Activated T-cell treated with anti-CD3 and anti-CD28 coated beads, Interleukin-2, amount 50 U/mL, for 24 hours (primary cell): ENCODE data around the gene GTF2A1.

Experiments used
- DNase-seq: peaks from one replicate; pipeline ENCODE4 v3.0.0-alpha.2; 2020
- H3K27ac Mint-ChIP-seq: 2 replicates; pipeline ENCODE4 v1.8.0; 2020; ENCODE audit warnings: mild to moderate bottlenecking, mixed read lengths
- H3K27me3 Mint-ChIP-seq: 2 replicates; pipeline ENCODE4 v1.8.0; 2020; ENCODE audit warnings: mixed read lengths
- H3K36me3 Mint-ChIP-seq: 2 replicates; pipeline ENCODE4 v1.8.0; 2020; ENCODE audit warnings: low read depth, mixed read lengths
- H3K4me1 Mint-ChIP-seq: 2 replicates; pipeline ENCODE4 v1.8.0; 2020; ENCODE audit warnings: low read depth, mixed read lengths
- H3K4me3 Mint-ChIP-seq: 2 replicates; pipeline ENCODE4 v1.8.0; 2020; ENCODE audit warnings: mild to moderate bottlenecking, moderate library complexity, mixed read lengths
- H3K9me3 Mint-ChIP-seq: 2 replicates; pipeline ENCODE4 v1.8.0; 2020; ENCODE audit warnings: mixed read lengths

GTF2A1 gene

DNA sequence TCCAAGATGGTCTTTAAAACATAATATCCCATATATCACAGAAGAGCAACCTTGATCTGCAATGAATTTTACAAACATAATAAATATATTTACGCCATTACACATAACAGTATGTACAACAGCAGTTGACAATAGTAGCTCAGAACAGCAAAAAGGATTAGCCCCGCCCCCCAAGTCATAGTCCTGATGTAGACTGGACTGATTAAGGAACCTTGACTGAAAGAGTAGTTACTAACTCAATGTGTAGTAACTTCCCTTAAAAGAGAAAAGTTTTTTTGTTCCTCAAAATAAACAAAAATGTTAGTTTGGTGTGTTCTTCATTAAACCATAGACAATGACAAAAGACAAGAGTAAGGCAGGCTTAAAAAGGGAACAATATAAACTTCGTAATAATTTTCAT is 44.5 kb downstream of the GTF2A1 start:
- Mint-ChIP-seq H3K4me3 (no peak overlapping the region), H3K4me1 (peaks cover 12% of the 10 kb centered on the region), H3K27me3 (no peaks in the 10 kb centered on the region), H3K27ac (no peak overlapping the region), H3K9me3 (no peaks in the 10 kb centered on the region), H3K36me3 (peaks cover 37% of the 10 kb centered on the region)
- no peak for DNase-seq

DNA sequence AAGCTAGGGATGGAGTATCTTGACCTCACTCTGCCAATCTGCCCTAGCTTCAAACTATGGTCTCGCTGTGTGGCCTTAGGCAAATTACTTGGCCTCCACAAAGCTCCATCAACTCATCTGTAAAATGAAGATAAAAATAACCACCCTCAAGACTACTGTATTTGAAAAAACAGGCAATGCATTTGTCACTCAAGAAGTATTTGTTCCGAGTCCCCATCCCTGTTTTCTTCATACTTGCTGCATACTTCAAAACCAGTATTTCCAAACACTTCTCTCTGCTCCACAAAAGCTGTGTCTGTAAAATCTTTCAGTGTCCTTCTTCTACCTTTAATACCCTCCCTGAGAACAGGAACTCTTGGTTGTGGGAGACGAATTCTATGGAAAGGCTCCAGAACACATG is 47.9 kb downstream of the GTF2A1 start:
- Mint-ChIP-seq H3K4me1 (peaks cover 28% of the 10 kb centered on the region), H3K4me3 (no peak overlapping the region), H3K9me3 (no peaks in the 10 kb centered on the region), H3K27me3 (no peaks in the 10 kb centered on the region), H3K36me3 (peaks cover 12% of the 10 kb centered on the region), H3K27ac (no peak overlapping the region)
- no peak for DNase-seq

- DNase-seq, result no peak
- Mint-ChIP-seq H3K36me3 (peaks cover 7% of the 10 kb centered on the region), H3K4me3 (no peak overlapping the region), H3K27ac (no peak overlapping the region), H3K9me3 (no peaks in the 10 kb centered on the region), H3K27me3 (no peaks in the 10 kb centered on the region), H3K4me1 (peaks cover 25% of the 10 kb centered on the region)
These were observed 48.4 kb downstream of the GTF2A1 start for GRCh38 chr14:81172353-81172752.

- no peak for DNase-seq
- Mint-ChIP-seq H3K27me3 (no peaks in the 10 kb centered on the region), H3K9me3 (no peaks in the 10 kb centered on the region), H3K4me1 (peaks cover 23% of the 10 kb centered on the region), H3K27ac (peak overlapping the region; percentile 97), H3K36me3 (peaks cover 4% of the 10 kb centered on the region), H3K4me3 (peak overlapping the region; percentile 87)
These were observed 49.9 kb downstream of the GTF2A1 start for GRCh38 chr14:81170829-81171195.

GRCh38 chr14:81170104-81170828 is 50.5 kb downstream of the GTF2A1 start:
- peaks cover 24% of the 10 kb centered on the region for H3K4me1 Mint-ChIP-seq
- H3K9me3 Mint-ChIP-seq, result no peaks in the 10 kb centered on the region
- H3K4me3 Mint-ChIP-seq, result peak overlapping the region; percentile 87
- H3K27ac Mint-ChIP-seq, result peak overlapping the region; percentile 97
- peak; percentile 93 for DNase-seq
- no peaks in the 10 kb centered on the region for H3K27me3 Mint-ChIP-seq
- peaks cover 4% of the 10 kb centered on the region for H3K36me3 Mint-ChIP-seq

DNA sequence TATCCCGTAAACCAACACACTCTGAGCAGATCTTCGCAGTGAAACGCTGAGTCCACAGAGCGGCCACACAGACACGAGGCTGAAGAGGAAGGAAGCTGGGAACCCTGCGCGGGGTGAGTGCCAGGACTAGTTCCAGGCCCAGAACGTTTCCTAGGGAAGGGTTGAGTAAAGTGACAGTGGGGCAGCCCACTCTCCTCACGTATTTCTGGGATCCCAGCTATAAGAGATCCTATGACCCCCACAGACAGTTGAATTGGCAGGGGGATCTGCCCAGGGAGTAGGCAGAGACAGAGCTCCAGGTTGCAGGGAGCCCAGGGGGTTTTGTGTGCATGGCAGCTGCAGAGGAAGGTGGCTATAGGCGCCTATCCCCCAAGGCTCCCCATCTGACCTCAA is 51.1 kb downstream of the GTF2A1 start:
- H3K4me1 Mint-ChIP-seq, result peaks cover 28% of the 10 kb centered on the region
- H3K36me3 Mint-ChIP-seq, result peaks cover under 1% of the 10 kb centered on the region
- no peaks in the 10 kb centered on the region for H3K9me3 Mint-ChIP-seq
- no peak for DNase-seq
- no peaks in the 10 kb centered on the region for H3K27me3 Mint-ChIP-seq
- peak overlapping the region; percentile 87 for H3K4me3 Mint-ChIP-seq
- peak overlapping the region; percentile 97 for H3K27ac Mint-ChIP-seq

- Mint-ChIP-seq H3K4me1 (peaks cover 31% of the 10 kb centered on the region), H3K27me3 (no peaks in the 10 kb centered on the region), H3K36me3 (no peaks in the 10 kb centered on the region), H3K9me3 (no peaks in the 10 kb centered on the region), H3K4me3 (peak overlapping the region; percentile 87), H3K27ac (peak overlapping the region; percentile 97)
- DNase-seq, result no peak
These were observed 51.5 kb downstream of the GTF2A1 start for GRCh38 chr14:81169267-81169666.

DNA sequence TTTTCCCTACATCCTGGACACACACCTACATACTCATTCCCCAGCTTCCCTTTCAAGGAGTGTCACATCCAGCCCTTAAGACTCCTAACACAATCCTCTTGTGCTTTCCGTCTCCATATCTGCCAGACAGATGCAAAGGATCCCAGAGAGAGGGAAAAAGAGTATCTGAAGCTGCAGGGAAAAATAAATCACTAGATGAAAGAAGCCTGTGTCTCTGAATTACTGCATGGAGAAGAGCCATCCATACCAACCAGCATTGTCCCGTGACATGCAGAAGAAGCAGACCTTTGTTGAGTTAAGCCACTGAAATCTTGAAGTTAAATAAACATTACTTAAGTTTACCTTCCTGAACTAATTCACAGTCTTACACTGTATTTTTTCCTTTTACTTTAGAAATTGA is 54.6 kb downstream of the GTF2A1 start:
- Mint-ChIP-seq H3K4me3 (no peak overlapping the region), H3K36me3 (no peaks in the 10 kb centered on the region), H3K4me1 (peaks cover 38% of the 10 kb centered on the region), H3K9me3 (no peaks in the 10 kb centered on the region), H3K27ac (no peak overlapping the region), H3K27me3 (no peaks in the 10 kb centered on the region)
- no peak for DNase-seq

DNA sequence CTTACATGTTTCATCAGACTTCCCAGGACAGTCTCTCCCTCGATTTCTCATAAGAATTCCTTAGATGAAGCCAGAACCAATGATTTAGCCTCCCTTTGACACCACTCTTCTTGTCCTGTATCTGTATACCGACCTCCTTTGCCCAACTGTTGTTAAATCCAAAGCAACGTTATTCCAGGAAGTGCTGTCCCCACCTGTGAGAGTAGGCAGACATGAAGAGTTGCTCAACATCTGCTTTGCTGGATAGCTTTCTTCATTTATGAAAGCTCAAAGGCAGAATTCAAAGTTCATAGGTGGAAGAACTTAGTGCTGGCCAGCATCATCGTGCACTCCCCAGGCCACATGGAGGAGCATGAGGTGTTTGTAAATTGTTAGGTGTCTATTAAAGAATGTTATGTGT is 55.6 kb downstream of the GTF2A1 start:
- no peak for DNase-seq
- Mint-ChIP-seq H3K9me3 (no peaks in the 10 kb centered on the region), H3K4me3 (no peak overlapping the region), H3K27ac (peak overlapping the region; percentile 10), H3K36me3 (no peaks in the 10 kb centered on the region), H3K4me1 (peaks cover 30% of the 10 kb centered on the region), H3K27me3 (no peaks in the 10 kb centered on the region)

DNA sequence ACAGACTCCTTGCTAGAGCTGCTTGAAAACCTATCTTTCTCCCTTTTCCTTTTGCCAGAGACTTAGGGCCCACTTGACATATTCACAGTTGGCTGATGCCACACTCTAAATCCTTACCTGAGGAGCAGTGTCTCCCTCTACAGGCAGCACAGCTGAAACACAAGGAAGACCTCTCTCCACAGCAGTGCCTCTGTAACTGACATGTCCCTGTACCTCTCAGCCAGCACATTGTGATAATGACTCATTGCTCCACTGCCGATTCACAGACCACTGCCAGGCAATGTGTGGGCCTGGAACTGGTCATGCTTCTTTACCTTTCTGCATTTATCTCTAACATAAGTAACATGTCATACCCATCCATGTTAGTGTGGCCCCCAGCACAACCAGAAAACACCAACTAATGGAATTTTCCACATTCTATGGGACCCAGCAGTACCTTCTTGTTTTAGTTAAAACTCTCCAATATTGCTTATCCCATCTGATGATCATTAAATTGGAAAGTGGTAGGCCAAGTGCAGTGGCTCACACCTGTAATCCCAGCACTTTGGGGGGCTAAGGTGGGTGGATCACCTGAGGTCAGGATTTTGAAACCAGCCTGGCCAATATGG is 56.5 kb downstream of the GTF2A1 start:
- peak; percentile 52 for DNase-seq
- peak overlapping the region; percentile 51 for H3K27ac Mint-ChIP-seq

DNA sequence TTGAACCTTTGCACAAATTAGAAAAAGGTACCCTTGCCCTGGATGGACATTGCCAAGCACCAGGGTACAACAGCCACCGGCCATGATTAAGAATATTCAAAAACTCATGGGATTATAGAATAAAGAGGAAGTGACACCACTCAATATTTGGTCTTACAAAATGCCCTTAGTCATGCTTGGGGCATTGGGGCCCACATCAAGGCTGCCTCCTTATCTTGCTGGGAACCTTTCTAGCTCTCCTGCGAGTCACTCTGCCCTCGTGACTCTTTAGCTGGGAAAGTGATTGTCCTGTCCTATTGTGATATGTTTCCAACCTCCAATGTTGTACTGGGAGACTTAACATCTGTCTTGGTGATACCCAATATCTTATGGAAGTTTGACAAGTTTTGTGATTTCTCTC is 57.8 kb downstream of the GTF2A1 start:
- no peaks in the 10 kb centered on the region for H3K36me3 Mint-ChIP-seq
- H3K9me3 Mint-ChIP-seq, result no peaks in the 10 kb centered on the region
- H3K4me3 Mint-ChIP-seq, result no peak overlapping the region
- no peak for DNase-seq
- no peaks in the 10 kb centered on the region for H3K27me3 Mint-ChIP-seq
- H3K27ac Mint-ChIP-seq, result no peak overlapping the region
- peaks cover 18% of the 10 kb centered on the region for H3K4me1 Mint-ChIP-seq

More for the DNA sequence above, 56.5 kb downstream of the GTF2A1 start:
- H3K4me3 Mint-ChIP-seq, result no peak overlapping the region
- no peaks in the 10 kb centered on the region for H3K9me3 Mint-ChIP-seq
- H3K27me3 Mint-ChIP-seq, result no peaks in the 10 kb centered on the region
- no peaks in the 10 kb centered on the region for H3K36me3 Mint-ChIP-seq
- peaks cover 21% of the 10 kb centered on the region for H3K4me1 Mint-ChIP-seq

- DNase-seq, result no peak
- Mint-ChIP-seq H3K27me3 (no peaks in the 10 kb centered on the region), H3K36me3 (no peaks in the 10 kb centered on the region), H3K4me3 (no peak overlapping the region), H3K9me3 (no peaks in the 10 kb centered on the region), H3K4me1 (peaks cover 18% of the 10 kb centered on the region), H3K27ac (no peak overlapping the region)
These were observed 59.0 kb downstream of the GTF2A1 start for GRCh38 chr14:81161749-81162148.

DNA sequence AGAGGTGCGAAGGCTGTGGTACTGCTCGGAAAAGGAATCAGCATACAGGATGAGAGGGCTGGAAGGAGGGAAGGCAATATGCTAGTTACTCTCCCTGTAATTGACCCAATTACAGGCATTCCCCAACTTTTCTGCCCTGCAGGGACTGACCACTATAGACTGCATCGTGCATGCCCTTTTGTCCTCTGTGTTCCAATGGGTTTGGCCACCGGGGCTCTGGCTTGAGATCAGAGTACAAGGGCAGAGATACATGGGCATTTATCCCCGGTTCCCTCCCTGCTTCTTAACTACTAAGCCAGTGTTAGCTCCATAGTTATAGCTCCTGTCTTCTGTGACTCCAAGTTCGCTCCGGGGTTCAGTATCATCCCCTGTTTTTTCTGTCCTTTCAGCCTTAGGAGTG is 59.7 kb downstream of the GTF2A1 start:
- H3K4me1 Mint-ChIP-seq, result peaks cover 18% of the 10 kb centered on the region
- no peak overlapping the region for H3K27ac Mint-ChIP-seq
- H3K4me3 Mint-ChIP-seq, result no peak overlapping the region
- no peaks in the 10 kb centered on the region for H3K27me3 Mint-ChIP-seq
- no peaks in the 10 kb centered on the region for H3K9me3 Mint-ChIP-seq
- DNase-seq, result no peak
- no peaks in the 10 kb centered on the region for H3K36me3 Mint-ChIP-seq

DNA sequence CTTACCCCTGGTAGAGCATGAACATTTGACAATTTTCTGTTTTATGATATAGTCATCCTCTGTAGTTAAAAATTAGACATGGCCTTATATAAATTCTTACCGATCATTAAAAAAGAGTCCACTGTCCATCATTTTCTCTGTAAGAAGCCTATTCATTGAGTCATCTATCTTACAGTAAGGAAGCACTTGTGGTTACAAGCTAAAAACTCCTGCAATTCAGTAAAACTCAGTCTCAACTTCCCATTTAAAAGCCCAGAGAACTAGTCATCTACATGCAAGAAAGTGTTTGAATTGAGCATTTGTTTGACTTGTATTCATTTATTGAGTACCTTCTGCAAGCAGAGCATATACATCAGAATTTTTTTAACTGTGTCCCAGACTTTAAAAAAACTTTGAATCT is 63.3 kb downstream of the GTF2A1 start:
- H3K36me3 Mint-ChIP-seq, result no peaks in the 10 kb centered on the region
- no peaks in the 10 kb centered on the region for H3K9me3 Mint-ChIP-seq
- H3K27me3 Mint-ChIP-seq, result no peaks in the 10 kb centered on the region
- H3K4me3 Mint-ChIP-seq, result no peak overlapping the region
- H3K27ac Mint-ChIP-seq, result no peak overlapping the region
- peaks cover 16% of the 10 kb centered on the region for H3K4me1 Mint-ChIP-seq
- no peak for DNase-seq

DNA sequence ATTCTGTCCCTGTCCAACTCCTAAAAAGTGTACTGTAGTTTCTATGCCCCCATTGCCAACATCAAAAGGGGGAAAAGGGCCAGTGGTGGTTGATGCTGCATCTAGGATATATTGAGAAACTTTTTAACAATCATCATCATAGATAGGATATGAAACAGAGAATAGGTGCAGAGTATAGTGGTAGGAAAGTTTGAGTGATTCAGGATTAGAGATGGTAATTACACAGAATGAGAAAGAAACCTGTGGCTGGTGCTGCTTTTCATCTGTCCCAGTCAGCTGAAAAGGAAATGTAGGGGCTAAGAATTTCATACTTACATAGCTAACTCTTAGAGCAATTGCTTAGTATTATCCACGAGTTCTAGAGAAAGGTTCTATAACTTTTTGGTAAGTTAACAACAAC is 67.6 kb downstream of the GTF2A1 start:
- Mint-ChIP-seq H3K27me3 (no peaks in the 10 kb centered on the region), H3K9me3 (no peaks in the 10 kb centered on the region), H3K27ac (peak overlapping the region; percentile 48), H3K4me1 (peaks cover 19% of the 10 kb centered on the region), H3K4me3 (no peak overlapping the region), H3K36me3 (no peaks in the 10 kb centered on the region)
- no peak for DNase-seq
